Suppressor macrophage treated with lipopolysaccharide for 4 hours (primary cell): ENCODE results near the gene IGSF23.
"Not testable (repeated sequence)": the region's sequence is repeated elsewhere in the genome, so short reads cannot be mapped to it uniquely, and the experiment has no call there.

ENCODE experiments used
- DNase-seq: peaks from one replicate; pipeline ENCODE4 v3.0.0-alpha.2; 2020

The IGSF23 gene

GRCh38 chr19:44587963-44588770, 25.2 kb upstream of the IGSF23 start:
- DNase-seq, result peak; percentile 68

GRCh38 chr19:44588771-44589112, 24.6 kb upstream of the IGSF23 start:
- DNase-seq, result no peak

- DNase-seq, result no peak
These were observed 22.9 kb upstream of the IGSF23 start for GRCh38 chr19:44590245-44591059.

- not testable (repeated sequence) for DNase-seq
These were observed 21.9 kb upstream of the IGSF23 start for GRCh38 chr19:44591340-44591993.

GRCh38 chr19:44592451-44592890, 20.9 kb upstream of the IGSF23 start:
- DNase-seq, result peak; percentile 53

GRCh38 chr19:44593294-44593693, 20.1 kb upstream of the IGSF23 start:
- no peak for DNase-seq

- DNase-seq, result not testable (repeated sequence)
These were observed 19.5 kb upstream of the IGSF23 start for GRCh38 chr19:44593866-44594266.

GRCh38 chr19:44596428-44597130, 16.8 kb upstream of the IGSF23 start:
- no peak for DNase-seq

GRCh38 chr19:44597131-44597491, 16.3 kb upstream of the IGSF23 start:
- DNase-seq, result no peak

GRCh38 chr19:44598355-44598754, 15.0 kb upstream of the IGSF23 start:
- no peak for DNase-seq

- DNase-seq, result no peak
These were observed 14.5 kb upstream of the IGSF23 start for GRCh38 chr19:44598880-44599279.

- no peak for DNase-seq
These were observed 12.9 kb upstream of the IGSF23 start for GRCh38 chr19:44600466-44600865.

- DNase-seq, result no peak
These were observed 11.3 kb upstream of the IGSF23 start for GRCh38 chr19:44602081-44602480.

GRCh38 chr19:44603201-44603945, 10.0 kb upstream of the IGSF23 start:
- no peak for DNase-seq

- no peak for DNase-seq
These were observed 9.1 kb upstream of the IGSF23 start for GRCh38 chr19:44604241-44604640.

GRCh38 chr19:44605547-44605946, 7.8 kb upstream of the IGSF23 start:
- DNase-seq, result no peak

GRCh38 chr19:44607049-44607448, 6.3 kb upstream of the IGSF23 start:
- peak; percentile 55 for DNase-seq

GRCh38 chr19:44607917-44608316, 5.4 kb upstream of the IGSF23 start:
- no peak for DNase-seq

GRCh38 chr19:44608391-44608821, 5.0 kb upstream of the IGSF23 start:
- DNase-seq, result peak; percentile 58

GRCh38 chr19:44609219-44609618, 4.1 kb upstream of the IGSF23 start:
- DNase-seq, result no peak

- peak; percentile 52 for DNase-seq
These were observed 2.9 kb upstream of the IGSF23 start for GRCh38 chr19:44610497-44610896.

GRCh38 chr19:44611812-44612295, 1.5 kb upstream of the IGSF23 start:
- DNase-seq, result no peak
